NT2/D1 (cell line): Measurements from ENCODE around the gene MED9.

Experiments used
- SUZ12 ChIP-seq: IDR thresholded peaks from 2 replicates; pipeline ENCODE4 v1.6.1; 2011; ENCODE audit not compliant: insufficient read length, insufficient read depth; ENCODE audit errors: extremely low read depth
- YY1 ChIP-seq: IDR thresholded peaks from 2 replicates; pipeline ENCODE4 v1.6.1; 2011; ENCODE audit not compliant: insufficient read length, insufficient read depth
- ZNF274 ChIP-seq: IDR thresholded peaks from 2 replicates; pipeline ENCODE4 v1.6.1; 2011; ENCODE audit warnings: mild to moderate bottlenecking, low read depth, low read length

DNA sequence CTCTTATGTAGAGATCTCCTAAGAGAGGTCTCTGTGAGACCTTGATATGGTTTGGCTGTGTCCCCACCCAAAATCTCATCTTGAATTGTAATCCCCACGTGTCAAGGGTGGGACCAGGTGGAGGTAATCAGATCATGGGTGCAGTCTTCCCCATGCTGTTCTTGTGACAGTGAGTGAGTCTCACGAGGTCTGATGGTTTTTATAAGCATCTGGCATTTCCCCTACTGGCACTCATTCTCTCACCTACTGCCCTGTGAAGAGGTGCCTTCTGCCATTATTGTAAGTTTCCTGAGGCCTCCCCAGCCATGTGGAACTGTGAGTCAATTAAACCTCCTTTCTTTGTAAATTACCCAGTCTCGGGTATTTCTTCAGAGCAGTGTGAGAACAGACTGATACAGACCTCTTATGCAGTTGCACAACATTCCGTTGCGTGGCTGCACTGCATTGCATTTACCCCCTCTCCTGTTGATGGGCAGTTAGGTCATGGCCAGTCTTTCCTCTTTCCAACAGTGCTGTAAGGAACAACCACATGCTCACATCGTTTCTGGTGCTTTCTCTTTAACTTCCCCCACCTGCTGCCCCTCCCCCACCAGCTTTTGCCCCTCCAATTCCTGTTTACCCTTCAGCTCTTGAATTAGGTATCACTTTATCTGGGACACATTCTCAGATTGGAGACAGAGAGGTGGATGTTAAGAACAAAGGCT lies 43.6 kb upstream of the MED9 start:
- no peak for TF ChIP-seq SUZ12
- no peak for TF ChIP-seq ZNF274
- TF ChIP-seq YY1, result no peak
